HFFc6 (cell line): ENCODE results near the gene MRLN. TPM values are rescaled to one million over a fixed set of nuclear protein-coding genes. Genes with fewer than 3 reads are reported as not detected.

Experiments used
- DNase-seq: peaks from one replicate; pipeline ENCODE4 v3.0.0-alpha.2; 2018
- H3K27ac Mint-ChIP-seq: 2 replicates; pipeline ENCODE4 v1.8.0; 2020; ENCODE audit warnings: mild to moderate bottlenecking, mixed read lengths
- H3K27me3 Mint-ChIP-seq: 2 replicates; pipeline ENCODE4 v1.8.0; 2021; ENCODE audit warnings: mild to moderate bottlenecking, moderate library complexity, mixed read lengths; ENCODE audit not compliant: insufficient read depth
- H3K36me3 Mint-ChIP-seq: 2 replicates; pipeline ENCODE4 v1.8.0; 2021; ENCODE audit warnings: low read depth, mixed read lengths
- H3K4me1 Mint-ChIP-seq: 2 replicates; pipeline ENCODE4 v1.8.0; 2020; ENCODE audit warnings: low read depth, mixed read lengths
- H3K4me3 Mint-ChIP-seq: 2 replicates; pipeline ENCODE4 v1.8.0; 2020; ENCODE audit warnings: mild to moderate bottlenecking, moderate library complexity, mixed read lengths
- H3K9me3 Mint-ChIP-seq: 2 replicates; pipeline ENCODE4 v1.8.0; 2020; ENCODE audit warnings: mild to moderate bottlenecking, mixed read lengths
- total RNA-seq, 6 experiments: library from RNA; stranded (reverse); fragmentation: NEBNext Ultra II Directional; extraction: Animal tissue kit (Norgen Biotek cat#: 25700); gene quantifications; 2 replicates in 1 of 6; 3 replicates in 5 of 6; pipeline ENCODE4 v1.2.3, GENCODE V29; 2021
- TF ChIP-seq, protein P1 (sequence below): fragments of 200-600 bp; sonication (generic); IDR thresholded peaks from 2 replicates; pipeline ENCODE4 v1.5.0; 2021; ENCODE audit warnings: antibody characterized with exemption, mild to moderate bottlenecking

Gene MRLN
- total RNA-seq, 6 experiments from 2014 or later = not detected

- Mint-ChIP-seq H3K27me3 (peaks cover 1% of the 10 kb centered on the region; the same call in 1 of the 2 replicates), H3K9me3 (no peaks in the 10 kb centered on the region), H3K36me3 (no peaks in the 10 kb centered on the region), H3K4me3 (no peak overlapping the region), H3K27ac (no peak overlapping the region), H3K4me1 (no peaks in the 10 kb centered on the region)
- DNase-seq = no peak
- TF ChIP-seq, protein P1, sequence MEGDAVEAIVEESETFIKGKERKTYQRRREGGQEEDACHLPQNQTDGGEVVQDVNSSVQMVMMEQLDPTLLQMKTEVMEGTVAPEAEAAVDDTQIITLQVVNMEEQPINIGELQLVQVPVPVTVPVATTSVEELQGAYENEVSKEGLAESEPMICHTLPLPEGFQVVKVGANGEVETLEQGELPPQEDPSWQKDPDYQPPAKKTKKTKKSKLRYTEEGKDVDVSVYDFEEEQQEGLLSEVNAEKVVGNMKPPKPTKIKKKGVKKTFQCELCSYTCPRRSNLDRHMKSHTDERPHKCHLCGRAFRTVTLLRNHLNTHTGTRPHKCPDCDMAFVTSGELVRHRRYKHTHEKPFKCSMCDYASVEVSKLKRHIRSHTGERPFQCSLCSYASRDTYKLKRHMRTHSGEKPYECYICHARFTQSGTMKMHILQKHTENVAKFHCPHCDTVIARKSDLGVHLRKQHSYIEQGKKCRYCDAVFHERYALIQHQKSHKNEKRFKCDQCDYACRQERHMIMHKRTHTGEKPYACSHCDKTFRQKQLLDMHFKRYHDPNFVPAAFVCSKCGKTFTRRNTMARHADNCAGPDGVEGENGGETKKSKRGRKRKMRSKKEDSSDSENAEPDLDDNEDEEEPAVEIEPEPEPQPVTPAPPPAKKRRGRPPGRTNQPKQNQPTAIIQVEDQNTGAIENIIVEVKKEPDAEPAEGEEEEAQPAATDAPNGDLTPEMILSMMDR = no peak
These were observed 28.9 kb downstream of the MRLN start for GRCh38 chr10:59724098-59724938.

- Mint-ChIP-seq H3K4me3 (no peak overlapping the region), H3K27ac (no peak overlapping the region), H3K9me3 (no peaks in the 10 kb centered on the region), H3K36me3 (no peaks in the 10 kb centered on the region), H3K27me3 (peaks cover 3% of the 10 kb centered on the region), H3K4me1 (no peaks in the 10 kb centered on the region)
- TF ChIP-seq, protein P1 = no peak
- DNase-seq = no peak
These were observed 32.9 kb downstream of the MRLN start for GRCh38 chr10:59720377-59720776.

DNA sequence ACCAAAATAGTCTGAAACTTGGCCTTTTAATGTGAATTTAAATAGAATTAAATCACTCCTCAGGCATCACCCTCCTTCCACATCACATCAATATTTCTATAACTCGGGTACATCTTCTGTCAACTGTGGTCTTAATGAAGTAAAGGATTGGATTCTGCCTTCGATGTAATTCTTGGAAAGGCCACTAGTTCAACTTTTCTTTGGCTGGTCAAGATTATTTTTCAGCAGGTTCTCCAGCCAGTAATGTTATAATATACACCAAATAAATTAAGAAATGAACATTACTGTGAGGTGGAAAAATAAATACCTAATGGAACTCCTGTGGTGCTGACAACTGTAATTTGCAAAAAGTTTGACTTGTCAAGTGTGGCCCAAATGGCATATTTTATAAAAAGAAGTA is 33.9 kb downstream of the MRLN start:
- no peak overlapping the region for H3K27ac Mint-ChIP-seq
- no peaks in the 10 kb centered on the region for H3K4me1 Mint-ChIP-seq
- no peak overlapping the region for H3K4me3 Mint-ChIP-seq
- peaks cover 3% of the 10 kb centered on the region for H3K27me3 Mint-ChIP-seq
- DNase-seq = no peak
- TF ChIP-seq, protein P1 = peak; percentile 37
- no peaks in the 10 kb centered on the region for H3K36me3 Mint-ChIP-seq
- no peaks in the 10 kb centered on the region for H3K9me3 Mint-ChIP-seq

DNA sequence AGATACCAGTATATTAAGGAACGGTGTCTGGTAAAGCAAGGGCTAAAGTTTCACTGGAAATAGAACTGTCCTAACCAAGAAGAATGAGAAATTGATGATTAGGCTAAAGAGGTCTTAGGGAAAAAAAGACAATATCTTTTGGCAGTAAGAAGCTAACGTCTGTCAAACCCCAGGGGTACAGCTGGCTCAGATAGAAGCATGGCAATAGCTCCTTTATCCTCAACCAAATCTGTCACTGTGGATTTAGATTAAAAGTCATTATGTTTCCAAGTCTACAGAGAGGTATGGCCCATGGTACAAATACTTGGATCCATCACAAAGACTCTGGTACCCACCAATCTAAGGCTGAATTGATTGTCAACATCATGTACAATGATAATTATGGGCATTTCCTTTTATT is 35.0 kb downstream of the MRLN start:
- TF ChIP-seq, protein P1 = no peak

DNA sequence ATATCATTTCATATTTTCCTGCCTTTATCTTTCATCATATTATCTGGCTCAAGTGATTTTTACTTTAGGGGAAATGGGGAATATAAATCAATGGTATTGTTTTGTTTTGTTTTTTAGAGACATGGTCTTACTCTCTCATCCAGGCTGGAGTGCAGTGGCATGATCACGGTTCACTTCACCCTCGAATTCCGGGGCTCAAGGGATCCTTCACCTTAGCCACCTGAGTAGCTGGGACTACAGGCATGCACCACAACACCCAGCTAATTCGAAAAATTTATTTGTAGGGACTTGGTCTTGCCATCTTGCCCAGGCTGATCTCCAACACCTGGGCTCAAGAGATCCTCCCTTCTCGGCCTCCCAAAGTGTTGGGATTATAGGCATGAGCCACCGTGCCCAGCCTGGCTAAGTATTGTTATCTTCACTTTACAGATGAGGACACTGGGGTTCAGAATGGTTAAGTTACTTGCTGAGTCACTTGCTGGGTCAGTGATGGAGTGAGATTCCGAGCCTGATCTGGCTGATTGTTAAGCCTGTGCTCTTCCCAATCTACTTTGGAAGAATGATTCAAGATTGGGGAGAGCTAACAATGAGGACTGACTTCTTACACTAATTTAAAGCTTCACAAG is 39.9 kb downstream of the MRLN start:
- Mint-ChIP-seq H3K27me3 (peaks cover 9% of the 10 kb centered on the region), H3K36me3 (no peaks in the 10 kb centered on the region)
- TF ChIP-seq, protein P1 = no peak

More for the DNA sequence above, 35.0 kb downstream of the MRLN start:
- no peaks in the 10 kb centered on the region for H3K36me3 Mint-ChIP-seq
- H3K4me3 Mint-ChIP-seq = no peak overlapping the region
- H3K27me3 Mint-ChIP-seq = peaks cover 2% of the 10 kb centered on the region
- H3K27ac Mint-ChIP-seq = no peak overlapping the region
- DNase-seq = no peak
- H3K9me3 Mint-ChIP-seq = no peaks in the 10 kb centered on the region
- no peaks in the 10 kb centered on the region for H3K4me1 Mint-ChIP-seq

More for the DNA sequence above, 39.9 kb downstream of the MRLN start:
- DNase-seq = no peak
- H3K27ac Mint-ChIP-seq = no peak overlapping the region
- H3K4me3 Mint-ChIP-seq = no peak overlapping the region
- no peaks in the 10 kb centered on the region for H3K4me1 Mint-ChIP-seq
- no peaks in the 10 kb centered on the region for H3K9me3 Mint-ChIP-seq
